GM18907 (cell line): Measurements from ENCODE around the gene AP2S1.
"Not testable (repeated sequence)": the region's sequence is repeated elsewhere in the genome, so short reads cannot be mapped to it uniquely, and the experiment has no call there.

Source experiments
- ATAC-seq: cut with Tn5 transposase; IDR thresholded peaks from one replicate; pipeline ENCODE4 v1.9.1; 2021; ENCODE audit warnings: mild to moderate bottlenecking, moderate library complexity; ENCODE audit not compliant: unreplicated experiment

AP2S1 gene

GRCh38 chr19:46844067-46844489, 6.6 kb downstream of the AP2S1 start:
- no peak for ATAC-seq

- ATAC-seq, result no peak
Measured at GRCh38 chr19:46842791-46843190, 7.9 kb downstream of the AP2S1 start.

GRCh38 chr19:46841458-46842083, 9.1 kb downstream of the AP2S1 start:
- no peak for ATAC-seq

GRCh38 chr19:46840498-46840942, 10.1 kb downstream of the AP2S1 start:
- no peak for ATAC-seq

GRCh38 chr19:46839752-46840497, 10.7 kb downstream of the AP2S1 start:
- no peak for ATAC-seq

- no peak for ATAC-seq
Measured at GRCh38 chr19:46838160-46838559, 12.5 kb downstream of the AP2S1 start.

GRCh38 chr19:46834984-46835383, 15.7 kb downstream of the AP2S1 start:
- ATAC-seq, result no peak

GRCh38 chr19:46834121-46834520, 16.5 kb downstream of the AP2S1 start:
- ATAC-seq, result no peak

GRCh38 chr19:46830864-46831263, 19.8 kb downstream of the AP2S1 start:
- ATAC-seq, result no peak

- ATAC-seq, result no peak
Measured at GRCh38 chr19:46828484-46828883, 22.2 kb downstream of the AP2S1 start.

- no peak for ATAC-seq
Measured at GRCh38 chr19:46825731-46826055, 25.0 kb downstream of the AP2S1 start.

GRCh38 chr19:46824890-46825730, 25.5 kb downstream of the AP2S1 start:
- no peak for ATAC-seq

GRCh38 chr19:46823049-46823448, 27.6 kb downstream of the AP2S1 start:
- no peak for ATAC-seq

GRCh38 chr19:46822410-46822787, 28.2 kb downstream of the AP2S1 start:
- not testable (repeated sequence) for ATAC-seq

GRCh38 chr19:46821512-46822409, 28.9 kb downstream of the AP2S1 start:
- ATAC-seq, result no peak

- ATAC-seq, result no peak
Measured at GRCh38 chr19:46818812-46819211, 31.8 kb downstream of the AP2S1 start.

- ATAC-seq, result no peak
Measured at GRCh38 chr19:46815833-46816627, 34.6 kb downstream of the AP2S1 start.

GRCh38 chr19:46813839-46814358, 36.7 kb downstream of the AP2S1 start:
- ATAC-seq, result no peak

GRCh38 chr19:46812977-46813838, 37.4 kb downstream of the AP2S1 start:
- ATAC-seq, result no peak
